DOHH2 (cell line): ENCODE measurements around the gene TTYH1.

Experiments
- H3F3A ChIP-seq: fragments of 200-600 bp; sonication (generic), shearing (Covaris generic); 2 replicates; pipeline ENCODE4 v1.6.0; 2016; ENCODE audit warnings: antibody characterized with exemption, mild to moderate bottlenecking; ENCODE audit not compliant: control insufficient read depth, insufficient read depth
- H3K27ac ChIP-seq: fragments of 200-600 bp; sonication (generic); 2 replicates; pipeline ENCODE4 v1.5.1; 2014; ENCODE audit warnings: low read depth, mild to moderate bottlenecking, low read length, moderate library complexity
- H3K27me3 ChIP-seq: fragments of 200-600 bp; sonication (generic); 2 replicates; pipeline ENCODE4 v1.6.1; 2014; ENCODE audit warnings: mild to moderate bottlenecking, low read length, mixed read lengths; ENCODE audit not compliant: control insufficient read depth
- H3K36me3 ChIP-seq: fragments of 200-600 bp; sonication (generic); 2 replicates; pipeline ENCODE4 v1.6.1; 2014; ENCODE audit warnings: mild to moderate bottlenecking, low read length, moderate library complexity, mixed read lengths; ENCODE audit not compliant: control insufficient read depth
- H3K4me1 ChIP-seq: fragments of 200-600 bp; sonication (generic); 2 replicates; pipeline ENCODE4 v1.6.1; 2014; ENCODE audit warnings: mild to moderate bottlenecking, low read length, mixed read lengths; ENCODE audit not compliant: control insufficient read depth
- H3K4me2 ChIP-seq: fragments of 200-600 bp; sonication (generic); 2 replicates; pipeline ENCODE4 v1.6.0; 2014; ENCODE audit warnings: mild to moderate bottlenecking, low read length, moderate library complexity
- H3K4me3 ChIP-seq: fragments of 200-600 bp; sonication (generic); 2 replicates; pipeline ENCODE4 v1.5.1; 2014; ENCODE audit warnings: mild to moderate bottlenecking, low read length, mixed read lengths
- H3K79me2 ChIP-seq: fragments of 200-600 bp; sonication (generic); 2 replicates; pipeline ENCODE4 v1.6.1; 2014; ENCODE audit warnings: mild to moderate bottlenecking, low read length, mixed read lengths; ENCODE audit not compliant: control insufficient read depth
- H3K9me2 ChIP-seq: fragments of 200-600 bp; sonication (generic); replicated peaks from 2 replicates; pipeline ENCODE4 v1.6.1; 2014; ENCODE audit warnings: mild to moderate bottlenecking, low read length, mixed read lengths; ENCODE audit not compliant: control insufficient read depth
- H3K9me3 ChIP-seq: fragments of 200-600 bp; sonication (generic); 2 replicates; pipeline ENCODE4 v1.6.1; 2014; ENCODE audit warnings: antibody characterized with exemption, low read length, mixed read lengths; ENCODE audit not compliant: control insufficient read depth, insufficient read depth
- H4K20me1 ChIP-seq: fragments of 200-600 bp; sonication (generic); 2 replicates; pipeline ENCODE4 v1.6.0; 2014; ENCODE audit warnings: low read depth, mild to moderate bottlenecking, antibody characterized with exemption, low read length, moderate library complexity; ENCODE audit not compliant: control insufficient read depth, insufficient read depth
- CTCF ChIP-seq: fragments of 200-600 bp; sonication (generic); IDR thresholded peaks from one replicate; pipeline ENCODE4 v1.5.1; 2014; ENCODE audit warnings: antibody characterized with exemption, mild to moderate bottlenecking, low read depth, low read length; ENCODE audit not compliant: poor library complexity, severe bottlenecking
- EZH2phosphoT487 ChIP-seq: fragments of 200-600 bp; sonication (generic); IDR thresholded peaks from 2 replicates; pipeline ENCODE4 v1.6.1; 2017; ENCODE audit warnings: borderline replicate concordance, mild to moderate bottlenecking, antibody characterized with exemption, low read length, moderate library complexity, mixed read lengths

Gene TTYH1

DNA sequence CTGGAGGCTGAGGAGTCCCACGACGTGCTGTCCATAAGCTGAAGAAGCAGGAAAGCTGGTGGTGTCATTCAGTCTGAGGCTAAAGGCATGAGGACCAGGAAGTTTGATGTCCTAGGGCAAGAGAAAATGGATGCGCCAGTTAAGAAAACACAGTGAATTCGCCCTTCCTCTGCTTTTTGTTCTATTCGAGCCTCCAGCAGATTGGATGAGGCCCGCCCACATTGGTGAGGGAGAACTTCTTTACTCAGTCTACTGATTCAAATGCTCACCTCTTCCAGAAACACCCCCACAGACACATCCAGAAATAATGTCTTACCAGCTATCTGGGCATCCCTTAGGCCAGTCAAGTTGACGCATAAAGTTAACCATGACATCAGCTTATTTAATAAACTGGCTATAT is 7.5 kb upstream of the TTYH1 start:
- TF ChIP-seq EZH2phosphoT487 = no peak
- no peak for TF ChIP-seq CTCF
- Histone ChIP-seq H3K27ac (no peak overlapping the region), H3K9me2 (no peaks in the 10 kb centered on the region), H3K79me2 (no peaks in the 10 kb centered on the region), H3K27me3 (no peaks in the 10 kb centered on the region), H3K4me3 (no peak overlapping the region), H3K4me2 (no peak overlapping the region), H3K4me1 (no peaks in the 10 kb centered on the region), H3K9me3 (peaks cover 14% of the 10 kb centered on the region), H3K36me3 (no peaks in the 10 kb centered on the region), H4K20me1 (no peaks in the 10 kb centered on the region), H3F3A (peaks cover 6% of the 10 kb centered on the region)

- Histone ChIP-seq H3K9me2 (no peaks in the 10 kb centered on the region), H3K4me1 (no peaks in the 10 kb centered on the region), H3K4me2 (no peak overlapping the region), H3K4me3 (no peak overlapping the region), H3K27me3 (no peaks in the 10 kb centered on the region), H3K9me3 (peaks cover 14% of the 10 kb centered on the region), H4K20me1 (no peaks in the 10 kb centered on the region), H3K27ac (no peak overlapping the region), H3K36me3 (no peaks in the 10 kb centered on the region), H3F3A (peaks cover 6% of the 10 kb centered on the region), H3K79me2 (no peaks in the 10 kb centered on the region)
- TF ChIP-seq EZH2phosphoT487 = no peak
- TF ChIP-seq CTCF = no peak
Measured at GRCh38 chr19:54408456-54409026, 6.7 kb upstream of the TTYH1 start.

DNA sequence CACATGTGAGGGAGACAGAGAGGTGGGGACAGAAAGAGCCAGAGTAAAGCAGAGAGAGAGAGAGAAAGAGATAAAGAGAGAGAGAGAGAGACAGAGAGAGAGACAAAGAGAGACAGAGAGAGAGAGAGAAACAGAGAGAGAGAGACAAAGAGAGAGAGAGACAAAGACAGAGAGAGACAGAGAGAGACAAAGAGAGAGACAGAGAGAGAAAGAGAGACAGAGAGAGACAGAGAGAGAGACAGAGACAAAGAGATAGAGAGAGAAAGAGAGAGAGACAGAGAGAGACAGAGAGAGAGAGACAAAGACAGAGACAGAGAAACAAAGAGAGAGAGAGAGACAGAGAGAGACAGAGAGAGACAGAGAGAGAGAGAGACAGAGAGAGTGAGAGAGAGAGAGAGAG is 4.2 kb upstream of the TTYH1 start:
- Histone ChIP-seq H3K4me3 (no peak overlapping the region), H3K4me2 (no peak overlapping the region), H4K20me1 (no peaks in the 10 kb centered on the region), H3K27ac (no peak overlapping the region), H3K9me2 (no peaks in the 10 kb centered on the region), H3K27me3 (no peaks in the 10 kb centered on the region), H3K79me2 (no peaks in the 10 kb centered on the region), H3F3A (peaks cover 6% of the 10 kb centered on the region), H3K4me1 (no peaks in the 10 kb centered on the region), H3K9me3 (peaks cover 18% of the 10 kb centered on the region), H3K36me3 (no peaks in the 10 kb centered on the region)
- TF ChIP-seq EZH2phosphoT487 (no peak), CTCF (no peak)

GRCh38 chr19:54412877-54413276 is 2.4 kb upstream of the TTYH1 start:
- peaks cover 5% of the 10 kb centered on the region for H3F3A ChIP-seq
- TF ChIP-seq EZH2phosphoT487 (no peak), CTCF (no peak)
- H3K9me3 ChIP-seq = peaks cover 14% of the 10 kb centered on the region
- no peaks in the 10 kb centered on the region for H3K27me3 ChIP-seq
- H4K20me1 ChIP-seq = no peaks in the 10 kb centered on the region
- no peaks in the 10 kb centered on the region for H3K9me2 ChIP-seq
- no peak overlapping the region for H3K27ac ChIP-seq
- no peaks in the 10 kb centered on the region for H3K36me3 ChIP-seq
- H3K4me1 ChIP-seq = no peaks in the 10 kb centered on the region
- H3K79me2 ChIP-seq = no peaks in the 10 kb centered on the region
- no peak overlapping the region for H3K4me3 ChIP-seq
- H3K4me2 ChIP-seq = no peak overlapping the region
